ENCODE data around the gene TBL3. TPM values are rescaled to one million over a fixed set of nuclear protein-coding genes. Genes with fewer than 3 reads are reported as not detected.

The TBL3 gene
- total and polyA plus RNA-seq, 9 of the 15 experiments (the other 6 are each of a cell fraction or from before 2014, with no cell fraction given) = 0.97 to 117 (median 24.5) TPM

DNA sequence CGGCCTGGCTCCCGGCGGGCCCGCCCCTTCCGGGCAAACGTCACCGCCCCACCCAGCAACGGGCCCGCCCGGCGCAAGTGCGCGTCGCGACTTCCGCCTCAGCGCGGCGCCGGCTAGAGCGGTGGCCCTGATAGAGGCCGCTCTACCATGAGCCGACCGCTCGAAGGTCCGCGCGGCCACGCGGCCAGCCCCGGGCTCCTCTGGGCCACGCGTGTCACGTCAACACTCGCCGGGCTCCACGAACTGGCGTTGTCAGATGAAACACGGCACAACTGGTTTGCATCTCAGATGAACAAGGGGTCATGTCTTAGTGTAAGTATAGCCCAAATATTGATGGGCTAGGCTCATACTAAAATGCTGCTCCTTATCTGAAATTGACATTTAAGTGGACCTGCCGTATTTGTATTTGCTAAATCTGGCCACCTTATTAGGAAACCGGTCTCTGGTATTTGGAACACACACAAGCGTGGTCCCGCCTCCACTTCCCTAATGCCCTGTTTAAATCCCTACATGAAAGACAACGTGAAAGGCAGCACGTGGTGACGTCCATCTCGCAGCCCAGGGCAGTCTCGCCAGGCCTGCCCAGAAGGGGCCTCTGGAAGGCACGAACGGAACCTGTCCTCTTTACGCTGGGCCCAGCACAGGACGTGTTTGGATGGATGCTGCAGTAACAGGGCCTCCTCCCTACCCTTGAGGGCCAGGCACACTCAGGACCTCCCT, 38.1 kb downstream of the TBL3 start, which contains the start of gene ZNF598 (continued):
- TF ChIP-seq PREB (CRISPR knock-in tag; IDR thresholded peaks at IDR 0.05) (no peak), FOXJ3 (CRISPR knock-in tag; IDR thresholded peaks at IDR 0.05) (no peak), TFAM (CRISPR knock-in tag; conservative IDR thresholded peaks at IDR 0.05) (no peak), NR2C2 (CRISPR knock-in tag; IDR thresholded peaks at IDR 0.05) (no peak), NR2C2 (tag; IDR thresholded peaks at IDR 0.05) (peak; percentile 67), ZFP30 (CRISPR knock-in tag; IDR thresholded peaks at IDR 0.05; ENCODE audit: borderline replicate concordance) (no peak), KDM5B (IDR thresholded peaks at IDR 0.05; ENCODE audit: insufficient replicate concordance, low read depth, low read length) (peak; percentile 96), ZNF280A (IDR thresholded peaks at IDR 0.05; ENCODE audit: low read depth, partially characterized antibody) (no peak), IFI16 (CRISPR knock-in tag; IDR thresholded peaks at IDR 0.05) (no peak), KHSRP (IDR thresholded peaks at IDR 0.05) (no peak), TRIM28 (IDR thresholded peaks at IDR 0.05) (no peak), ZNF384 (IDR thresholded peaks at IDR 0.05; ENCODE audit: low read depth, low read length) (no peak; the same call in 1 of the 2 replicates), TGIF2 (CRISPR knock-in tag; IDR thresholded peaks at IDR 0.05) (no peak), ZNF324 (CRISPR knock-in tag; IDR thresholded peaks at IDR 0.05) (no peak), ZNF134 (CRISPR knock-in tag; conservative IDR thresholded peaks at IDR 0.05) (no peak), NR4A1 (CRISPR knock-in tag; IDR thresholded peaks at IDR 0.05) (no peak), NR4A1 (tag; IDR thresholded peaks at IDR 0.05) (peak; percentile 77), ZNF140 (CRISPR knock-in tag; IDR thresholded peaks at IDR 0.05) (no peak), MAZ (CRISPR knock-in tag; conservative IDR thresholded peaks at IDR 0.05 in 1 of 2, IDR thresholded peaks at IDR 0.05 in 1 of 2) (peak in 1 of 2 experiments; percentile 76; a peak in 3 of 4 replicates), JUN (IDR thresholded peaks at IDR 0.05; ENCODE audit: borderline replicate concordance, low read depth, low read length) (peak; percentile 46; the same call in 1 of the 2 replicates), JUN (CRISPR knock-in tag; IDR thresholded peaks at IDR 0.05; ENCODE audit: borderline replicate concordance) (no peak), PHF8 (IDR thresholded peaks at IDR 0.05; ENCODE audit: borderline replicate concordance, low read length) (peak; percentile 98), SPI1 (IDR thresholded peaks at IDR 0.05; ENCODE audit: borderline replicate concordance, low read depth, low read length) (peak; percentile 68; the same call in 1 of the 2 replicates), SRF (CRISPR knock-in tag; IDR thresholded peaks at IDR 0.05) (peak in 1 of 2 experiments; percentile 50; a peak in 1 of 4 replicates)
- TF ChIP-seq, protein P1, sequence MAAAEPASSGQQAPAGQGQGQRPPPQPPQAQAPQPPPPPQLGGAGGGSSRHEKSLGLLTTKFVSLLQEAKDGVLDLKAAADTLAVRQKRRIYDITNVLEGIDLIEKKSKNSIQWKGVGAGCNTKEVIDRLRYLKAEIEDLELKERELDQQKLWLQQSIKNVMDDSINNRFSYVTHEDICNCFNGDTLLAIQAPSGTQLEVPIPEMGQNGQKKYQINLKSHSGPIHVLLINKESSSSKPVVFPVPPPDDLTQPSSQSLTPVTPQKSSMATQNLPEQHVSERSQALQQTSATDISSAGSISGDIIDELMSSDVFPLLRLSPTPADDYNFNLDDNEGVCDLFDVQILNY (CRISPR knock-in tag; IDR thresholded peaks at IDR 0.05) = peak; percentile 10; the same call in 1 of the 2 replicates
